SJSA1 (cell line): ENCODE data around the gene LRTM1. TPM values are rescaled to one million over a fixed set of nuclear protein-coding genes. Genes with fewer than 3 reads are reported as not detected.

Source experiments
- DNase-seq, 2 experiments: peaks; one replicate each; pipeline ENCODE4 v3.0.0-alpha.2; 2015 to 2020; ENCODE audit warnings: low spot score in 2 of 2, low read depth in 1 of 2
- H3K27ac ChIP-seq: fragments of 250-450 bp; sonication (Bioruptor Pico); 2 replicates; pipeline ENCODE4 v1.5.1; 2020; ENCODE audit warnings: mild to moderate bottlenecking, moderate library complexity
- H3K27me3 ChIP-seq: fragments of 250-450 bp; sonication (Bioruptor Pico); replicated peaks from 2 replicates; pipeline ENCODE4 v1.5.1; 2020; ENCODE audit warnings: mild to moderate bottlenecking, moderate library complexity
- H3K36me3 ChIP-seq: fragments of 250-450 bp; sonication (Bioruptor Pico); 2 replicates; pipeline ENCODE4 v1.5.1; 2020; ENCODE audit warnings: mild to moderate bottlenecking
- H3K4me1 ChIP-seq: fragments of 250-450 bp; sonication (Bioruptor Pico); replicated peaks from 2 replicates; pipeline ENCODE4 v1.6.1; 2021; ENCODE audit warnings: mild to moderate bottlenecking
- H3K4me3 ChIP-seq: fragments of 250-450 bp; sonication (Bioruptor Pico); 2 replicates; pipeline ENCODE4 v1.5.1; 2020; ENCODE audit warnings: mild to moderate bottlenecking
- H3K9me3 ChIP-seq: fragments of 250-450 bp; sonication (Bioruptor Pico); replicated peaks from 2 replicates; pipeline ENCODE4 v1.5.1; 2020; ENCODE audit warnings: mild to moderate bottlenecking
- total RNA-seq: library from RNA; depleted of rRNA; stranded (reverse); fragments of >200 nt; shearing (Covaris generic); gene quantifications from 2 replicates; pipeline ENCODE4 v1.2.3, GENCODE V29; 2014

The LRTM1 gene
- total RNA-seq, 1 experiment from 2014 or later = not detected

DNA sequence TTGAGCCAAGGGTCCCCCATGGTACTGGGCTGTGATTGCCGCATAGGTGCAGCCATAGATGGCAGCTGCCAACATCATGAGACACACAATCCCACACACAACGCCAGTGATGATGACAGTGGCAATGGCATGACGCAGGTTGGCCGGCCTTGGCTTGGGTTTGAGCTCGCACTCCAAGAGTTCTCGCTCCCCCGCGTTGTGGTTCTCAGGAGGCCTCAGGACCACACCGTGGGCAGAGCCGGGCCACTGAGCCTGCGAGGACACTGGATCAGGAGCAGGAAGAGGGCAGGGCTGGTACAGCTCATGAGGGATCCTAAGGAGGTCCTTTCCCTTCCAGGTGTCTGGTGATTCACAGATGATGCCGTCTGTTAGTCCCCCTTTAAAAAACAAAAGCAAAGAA is 9.3 kb downstream of the LRTM1 start:
- Histone ChIP-seq H3K36me3 (no peaks in the 10 kb centered on the region), H3K4me3 (no peak overlapping the region), H3K9me3 (no peaks in the 10 kb centered on the region), H3K27ac (no peak overlapping the region), H3K27me3 (no peaks in the 10 kb centered on the region), H3K4me1 (no peaks in the 10 kb centered on the region)
- DNase-seq = no peak

DNA sequence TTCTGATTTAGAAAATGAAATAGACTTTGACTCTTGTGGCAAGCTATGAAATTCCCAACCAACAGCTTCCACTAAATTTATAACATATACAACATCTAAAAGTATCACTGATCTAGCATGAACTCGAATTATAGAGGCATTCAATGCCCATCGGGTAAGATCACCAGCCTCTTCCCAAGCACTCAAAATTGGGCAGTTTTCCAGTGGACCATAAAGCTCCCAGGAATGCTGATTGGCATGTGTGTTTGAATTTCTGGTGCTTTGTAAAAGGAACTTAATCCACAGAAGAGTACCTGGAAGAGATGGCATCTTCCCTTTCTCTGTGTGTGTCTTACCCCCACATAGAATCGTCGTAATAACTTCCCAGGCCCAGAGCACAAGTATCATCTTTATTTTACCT is 10.0 kb downstream of the LRTM1 start:
- no peaks in the 10 kb centered on the region for H3K4me1 ChIP-seq
- no peak for DNase-seq
- no peaks in the 10 kb centered on the region for H3K36me3 ChIP-seq
- no peak overlapping the region for H3K27ac ChIP-seq
- H3K4me3 ChIP-seq = no peak overlapping the region
- no peaks in the 10 kb centered on the region for H3K9me3 ChIP-seq
- H3K27me3 ChIP-seq = no peaks in the 10 kb centered on the region

DNA sequence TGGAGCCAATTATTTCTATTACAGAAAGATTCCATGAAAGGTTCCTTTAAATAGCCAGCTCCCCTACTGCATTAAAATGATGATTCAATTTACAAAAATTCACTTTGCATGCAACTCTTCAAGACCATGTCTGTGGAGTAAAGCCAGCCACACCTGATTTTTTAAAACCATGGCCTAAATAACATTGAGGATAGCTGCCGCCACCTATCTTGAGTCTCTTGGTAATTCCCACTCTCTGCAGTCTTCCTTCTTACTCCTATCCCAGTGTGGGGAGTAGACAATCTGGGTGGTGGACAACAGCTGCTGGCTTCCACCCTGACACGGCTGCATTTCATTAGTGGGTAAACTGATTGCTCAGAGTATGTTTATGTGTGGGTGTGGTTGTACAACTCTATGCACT is 10.7 kb downstream of the LRTM1 start:
- Histone ChIP-seq H3K4me3 (no peak overlapping the region), H3K36me3 (no peaks in the 10 kb centered on the region), H3K4me1 (no peaks in the 10 kb centered on the region), H3K27me3 (no peaks in the 10 kb centered on the region), H3K27ac (no peak overlapping the region), H3K9me3 (no peaks in the 10 kb centered on the region)
- DNase-seq = no peak

DNA sequence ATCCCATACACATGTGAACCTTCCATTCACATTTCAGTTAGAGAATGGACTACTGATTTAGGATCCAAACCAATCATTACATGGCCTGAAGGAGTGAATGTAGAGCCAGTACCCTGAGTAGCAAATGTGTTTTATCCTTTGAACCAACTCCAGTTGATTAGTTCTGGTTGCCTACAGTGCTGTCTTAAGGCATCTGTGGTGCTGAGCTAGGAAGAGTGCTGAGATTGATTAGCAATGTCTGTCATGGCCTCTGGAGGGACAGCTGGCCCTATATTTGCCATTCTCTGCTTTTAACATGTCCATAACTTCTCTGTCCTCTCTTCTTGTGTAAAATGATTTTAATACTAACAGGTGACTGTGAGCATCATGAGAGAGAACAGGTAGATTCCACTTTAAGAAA is 11.1 kb downstream of the LRTM1 start:
- Histone ChIP-seq H3K4me1 (no peaks in the 10 kb centered on the region), H3K9me3 (no peaks in the 10 kb centered on the region), H3K27me3 (no peaks in the 10 kb centered on the region), H3K4me3 (no peak overlapping the region), H3K36me3 (no peaks in the 10 kb centered on the region), H3K27ac (no peak overlapping the region)
- no peak for DNase-seq

DNA sequence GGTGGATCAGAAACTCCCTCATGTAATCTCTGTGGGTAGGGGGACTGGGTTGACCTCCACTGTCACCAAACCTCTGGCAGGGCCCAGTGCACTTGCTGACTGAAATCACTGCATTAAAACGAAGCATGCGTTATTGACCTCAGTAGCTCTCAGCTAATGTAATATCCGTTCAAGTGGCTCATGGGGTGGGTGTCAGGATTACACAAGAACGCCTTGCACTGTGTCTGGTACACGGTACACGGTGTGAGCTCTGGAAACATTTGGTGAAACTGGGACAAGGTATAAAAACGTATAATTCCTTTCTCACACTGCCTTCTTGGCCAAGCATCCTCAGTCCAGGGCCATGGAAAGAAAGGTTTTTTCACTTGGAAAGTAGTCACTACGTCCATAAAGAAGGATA is 11.9 kb downstream of the LRTM1 start:
- no peak overlapping the region for H3K4me3 ChIP-seq
- H3K27ac ChIP-seq = no peak overlapping the region
- H3K36me3 ChIP-seq = no peaks in the 10 kb centered on the region
- no peaks in the 10 kb centered on the region for H3K27me3 ChIP-seq
- no peaks in the 10 kb centered on the region for H3K9me3 ChIP-seq
- no peak for DNase-seq
- H3K4me1 ChIP-seq = no peaks in the 10 kb centered on the region

DNA sequence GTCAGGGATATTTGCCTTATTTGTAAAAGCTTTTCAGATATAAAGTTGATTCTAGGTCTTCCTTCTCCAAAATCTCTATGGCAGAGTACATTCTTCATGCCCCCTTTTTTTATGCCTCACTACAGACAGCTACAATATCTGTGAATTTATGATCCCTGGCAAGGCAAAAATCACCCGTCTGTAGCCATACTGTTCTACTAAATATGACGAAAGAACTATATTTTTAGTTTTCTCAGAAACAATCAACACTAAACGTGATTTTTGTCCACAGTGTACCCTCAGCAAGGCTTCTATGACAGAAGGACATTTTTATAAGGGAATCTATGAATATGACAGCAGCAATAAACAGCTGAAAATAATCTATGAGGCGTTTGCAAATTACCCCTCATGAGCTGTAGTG is 12.7 kb downstream of the LRTM1 start:
- Histone ChIP-seq H3K4me1 (no peaks in the 10 kb centered on the region), H3K4me3 (no peak overlapping the region), H3K9me3 (no peaks in the 10 kb centered on the region), H3K27me3 (no peaks in the 10 kb centered on the region), H3K36me3 (no peaks in the 10 kb centered on the region), H3K27ac (no peak overlapping the region)
- DNase-seq = no peak

DNA sequence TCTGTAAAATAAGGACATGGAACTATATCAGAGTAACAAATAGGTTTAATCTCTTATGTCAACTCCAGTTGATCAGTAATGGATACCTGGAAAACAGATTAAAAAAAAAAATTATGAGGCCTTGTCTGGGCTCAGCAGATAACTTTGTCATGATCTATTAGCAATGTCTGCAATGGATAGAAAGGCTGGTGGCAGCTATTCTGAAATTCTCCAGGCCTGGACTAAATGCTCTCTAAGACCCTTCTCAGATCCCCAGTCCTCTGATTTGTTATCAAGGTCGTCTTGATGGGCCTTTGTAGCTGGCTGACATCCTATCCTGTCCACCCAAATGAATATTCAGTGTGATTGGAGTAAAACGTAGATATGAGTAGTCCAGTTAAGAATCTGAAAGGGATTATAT is 13.7 kb downstream of the LRTM1 start:
- no peaks in the 10 kb centered on the region for H3K4me1 ChIP-seq
- no peaks in the 10 kb centered on the region for H3K36me3 ChIP-seq
- no peaks in the 10 kb centered on the region for H3K9me3 ChIP-seq
- H3K4me3 ChIP-seq = no peak overlapping the region
- no peak overlapping the region for H3K27ac ChIP-seq
- no peak for DNase-seq
- H3K27me3 ChIP-seq = no peaks in the 10 kb centered on the region

DNA sequence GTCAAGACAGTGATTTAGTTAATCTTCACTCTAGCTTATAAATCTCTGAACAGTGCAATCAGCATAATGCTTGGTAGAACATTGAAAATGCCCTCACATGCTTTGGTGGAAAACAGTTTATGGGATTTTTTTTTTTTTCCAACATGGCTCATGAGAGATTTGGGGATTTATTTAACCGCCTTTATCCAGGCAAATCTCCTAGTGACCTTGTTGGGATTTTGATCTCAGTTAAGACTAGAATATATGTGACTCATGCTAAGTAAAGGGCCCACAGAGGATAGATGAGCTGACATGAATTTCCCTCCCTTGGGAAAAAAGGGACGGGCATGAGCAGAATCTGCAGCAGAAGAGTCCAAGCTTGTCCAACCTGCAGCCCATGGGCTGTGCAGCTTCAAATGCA is 18.7 kb downstream of the LRTM1 start:
- no peaks in the 10 kb centered on the region for H3K36me3 ChIP-seq
- no peak overlapping the region for H3K4me3 ChIP-seq
- H3K9me3 ChIP-seq = no peaks in the 10 kb centered on the region
- H3K4me1 ChIP-seq = peaks cover 11% of the 10 kb centered on the region
- H3K27me3 ChIP-seq = no peaks in the 10 kb centered on the region
- H3K27ac ChIP-seq = no peak overlapping the region
- DNase-seq = no peak

DNA sequence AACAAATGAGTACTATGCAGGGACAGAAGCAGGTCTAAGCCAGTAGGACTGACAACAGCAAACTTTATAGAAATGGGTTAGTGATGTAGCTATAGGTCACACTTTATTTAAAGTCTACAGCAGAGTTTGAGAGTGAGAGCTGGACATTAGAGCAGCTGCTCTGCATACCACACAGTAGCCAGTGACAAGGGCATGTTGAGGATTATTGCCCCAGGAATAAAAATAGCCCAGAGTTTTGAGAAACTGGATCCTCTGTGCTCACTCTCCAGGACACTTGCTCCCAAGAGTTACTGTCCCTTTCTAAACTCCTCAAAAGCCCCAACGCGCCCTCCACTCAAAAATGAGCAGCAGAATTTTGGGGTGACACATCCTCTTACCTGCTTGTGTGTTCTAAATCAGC is 21.1 kb downstream of the LRTM1 start:
- Histone ChIP-seq H3K27ac (no peak overlapping the region), H3K36me3 (no peaks in the 10 kb centered on the region)

DNA sequence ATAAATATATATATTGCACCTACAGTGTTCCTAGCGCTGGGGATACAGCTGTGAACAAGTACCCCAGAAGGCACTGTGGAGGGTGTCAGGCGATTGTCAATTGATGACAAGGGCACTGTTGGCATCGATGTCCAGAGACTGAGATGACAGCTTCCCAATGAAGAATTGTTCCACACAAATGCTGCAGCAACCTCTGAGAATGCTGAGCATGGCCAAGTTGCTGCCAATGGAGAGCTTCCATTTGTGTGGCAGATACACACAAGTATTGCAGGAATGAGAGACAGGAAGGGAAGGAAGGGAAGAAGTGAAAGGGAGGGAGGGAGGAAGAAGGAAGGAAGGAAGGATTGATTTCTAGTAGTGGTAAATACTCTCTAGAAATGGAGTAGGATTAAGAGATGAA is 21.9 kb downstream of the LRTM1 start:
- no peaks in the 10 kb centered on the region for H3K9me3 ChIP-seq
- DNase-seq = no peak
- H3K4me3 ChIP-seq = no peak overlapping the region
- no peaks in the 10 kb centered on the region for H3K27me3 ChIP-seq
- peaks cover 27% of the 10 kb centered on the region for H3K4me1 ChIP-seq
- no peak overlapping the region for H3K27ac ChIP-seq
- no peaks in the 10 kb centered on the region for H3K36me3 ChIP-seq

More for the DNA sequence above, 21.1 kb downstream of the LRTM1 start:
- H3K4me1 ChIP-seq = peaks cover 19% of the 10 kb centered on the region
- DNase-seq = no peak
- H3K4me3 ChIP-seq = no peak overlapping the region
- H3K27me3 ChIP-seq = no peaks in the 10 kb centered on the region
- H3K9me3 ChIP-seq = no peaks in the 10 kb centered on the region

DNA sequence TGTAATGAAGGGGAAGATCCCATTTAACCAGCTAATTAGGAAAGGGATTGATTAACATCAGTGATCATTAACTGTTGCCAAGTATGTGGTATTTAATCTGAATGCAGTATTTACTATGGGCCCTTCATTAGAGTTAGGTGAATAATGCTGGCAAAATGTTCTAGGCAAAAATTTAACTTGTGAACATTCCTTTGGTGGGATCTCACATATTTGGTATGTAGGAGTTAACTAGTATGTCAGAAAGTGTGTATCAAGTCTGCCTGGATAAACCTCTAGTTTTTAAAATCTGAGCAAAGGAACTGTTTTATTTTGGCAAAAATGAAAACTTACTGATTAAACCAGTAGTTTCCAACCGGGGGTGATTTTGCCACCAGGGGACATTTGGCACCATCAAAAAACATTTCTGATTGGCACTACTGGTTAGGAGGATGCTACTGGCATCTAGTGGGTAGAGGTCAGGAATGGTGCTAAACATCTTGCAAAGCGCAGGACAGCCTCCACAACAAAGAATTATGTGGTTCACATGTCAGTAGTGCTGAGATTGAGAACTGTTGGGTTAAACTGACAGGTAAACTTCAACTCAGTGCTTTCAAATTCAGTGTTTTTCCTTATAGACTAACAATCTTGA is 22.5 kb downstream of the LRTM1 start:
- Histone ChIP-seq H3K4me1 (peaks cover 28% of the 10 kb centered on the region), H3K9me3 (no peaks in the 10 kb centered on the region), H3K36me3 (no peaks in the 10 kb centered on the region), H3K27ac (no peak overlapping the region), H3K27me3 (no peaks in the 10 kb centered on the region), H3K4me3 (no peak overlapping the region)
- DNase-seq = no peak

DNA sequence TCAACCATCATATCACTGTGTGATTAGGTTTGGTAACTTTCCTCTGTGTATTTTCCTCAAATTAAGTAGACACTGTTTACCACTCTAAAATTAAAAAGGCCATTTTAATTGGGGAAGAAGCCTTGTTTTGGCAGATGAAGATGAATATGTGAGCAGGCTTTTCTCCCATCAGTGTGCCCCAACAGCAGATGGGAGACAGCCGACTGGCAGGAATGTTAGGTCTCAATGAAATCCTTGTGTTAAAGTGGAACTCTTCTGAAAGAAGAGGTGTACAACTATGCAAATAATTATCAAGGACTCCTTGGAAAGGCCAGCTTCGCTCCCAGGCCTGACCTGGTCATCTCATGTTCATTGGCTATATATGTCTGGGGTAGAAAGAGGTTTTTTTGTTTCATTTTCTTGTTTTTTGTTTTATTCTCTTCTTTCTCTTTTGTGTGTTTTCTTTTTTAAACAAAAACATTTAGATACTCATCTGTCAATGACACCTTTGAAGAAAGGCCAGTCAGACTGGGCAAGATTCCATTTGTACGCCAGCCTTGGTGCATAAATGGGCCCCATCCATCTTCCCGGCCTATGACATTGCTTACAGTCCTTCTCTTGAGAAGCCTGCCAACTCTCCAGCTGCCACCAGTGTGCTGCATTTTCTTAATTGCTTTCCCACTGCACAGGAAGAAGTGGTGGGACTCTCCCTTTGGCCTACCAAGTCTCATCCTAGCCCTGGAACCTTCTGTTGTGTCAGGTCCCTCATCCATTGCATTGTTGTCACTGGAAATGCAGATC is 25.8 kb downstream of the LRTM1 start:
- H3K27me3 ChIP-seq = no peaks in the 10 kb centered on the region
- H3K36me3 ChIP-seq = no peaks in the 10 kb centered on the region
- no peak overlapping the region for H3K4me3 ChIP-seq
- peaks cover 28% of the 10 kb centered on the region for H3K4me1 ChIP-seq
- DNase-seq = peak in 1 of 2 experiments; percentile 10
- no peaks in the 10 kb centered on the region for H3K9me3 ChIP-seq
- H3K27ac ChIP-seq = no peak overlapping the region

DNA sequence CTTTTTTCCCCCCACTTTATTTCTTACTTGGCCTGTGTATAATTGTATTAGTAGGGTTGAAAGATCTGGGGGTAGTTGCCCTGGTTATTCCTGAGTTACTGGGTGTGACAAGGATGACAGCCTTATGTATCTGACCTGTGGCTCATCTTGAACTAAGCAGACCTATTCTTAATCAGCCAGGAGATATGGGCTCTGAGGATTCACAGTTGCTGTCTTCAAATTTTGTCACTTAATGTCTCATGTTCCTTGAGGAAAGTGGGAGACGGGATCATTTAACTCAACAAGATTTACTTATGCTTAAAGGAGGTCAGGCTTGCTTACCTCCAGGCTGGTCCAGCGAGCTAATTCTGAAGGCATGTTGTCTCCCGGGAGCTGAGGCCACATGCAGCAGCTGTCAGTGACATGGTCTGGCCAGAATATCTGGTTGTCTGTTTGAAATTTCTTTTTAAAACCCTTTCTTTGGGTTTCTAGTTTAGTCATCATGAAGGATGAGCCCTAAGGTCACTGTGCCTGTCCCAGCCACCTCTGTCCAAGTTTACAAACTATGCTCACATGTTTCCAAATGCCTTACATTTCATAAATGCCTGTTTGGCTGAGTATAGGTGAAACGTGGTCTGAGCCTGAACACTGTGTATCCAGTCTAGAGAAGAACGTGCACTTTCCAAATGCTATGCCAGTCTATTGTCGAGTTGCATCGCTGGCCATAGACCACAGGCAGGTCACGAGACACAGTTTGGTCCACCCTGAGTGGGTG is 26.8 kb downstream of the LRTM1 start:
- DNase-seq = no peak
- Histone ChIP-seq H3K4me1 (peaks cover 28% of the 10 kb centered on the region), H3K27ac (no peak overlapping the region), H3K9me3 (no peaks in the 10 kb centered on the region), H3K36me3 (no peaks in the 10 kb centered on the region), H3K27me3 (no peaks in the 10 kb centered on the region), H3K4me3 (no peak overlapping the region)

DNA sequence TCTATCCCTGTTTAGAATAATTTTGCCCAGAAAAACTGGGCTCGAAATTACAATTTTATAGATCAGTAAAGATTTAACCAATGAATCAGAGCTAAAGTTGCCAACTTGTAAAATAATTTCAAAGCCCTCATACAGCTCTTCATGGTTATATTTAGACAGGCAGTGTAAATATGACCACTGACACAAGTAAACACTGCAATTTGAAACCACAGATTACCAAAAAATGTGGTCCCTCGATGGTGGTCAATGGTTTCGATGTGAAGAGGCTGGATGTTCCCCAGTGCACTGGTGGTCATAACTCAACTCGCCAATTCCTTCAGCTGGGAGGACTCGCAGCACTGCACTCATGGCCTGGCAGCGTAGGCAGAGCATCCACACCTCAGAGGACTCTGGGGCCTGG is 28.6 kb downstream of the LRTM1 start:
- no peak for DNase-seq
- no peaks in the 10 kb centered on the region for H3K36me3 ChIP-seq
- H3K27ac ChIP-seq = no peak overlapping the region
- no peak overlapping the region for H3K4me3 ChIP-seq
- peaks cover 17% of the 10 kb centered on the region for H3K4me1 ChIP-seq
- H3K9me3 ChIP-seq = no peaks in the 10 kb centered on the region
- H3K27me3 ChIP-seq = no peaks in the 10 kb centered on the region
